IPS-15b (cell line): Measurements from ENCODE around the gene HABP2.

ENCODE experiments used
- H3K27me3 ChIP-seq: one replicate; pipeline ENCODE4 v1.6.1; 2013; ENCODE audit warnings: low read length; ENCODE audit not compliant: control insufficient read depth, insufficient read depth
- H3K36me3 ChIP-seq: one replicate; pipeline ENCODE4 v1.6.1; 2013; ENCODE audit warnings: low read length; ENCODE audit not compliant: control insufficient read depth, insufficient read depth
- H3K4me1 ChIP-seq: one replicate; pipeline ENCODE4 v1.6.1; 2013; ENCODE audit warnings: mild to moderate bottlenecking, low read length; ENCODE audit not compliant: control insufficient read depth, insufficient read depth
- H3K4me3 ChIP-seq: one replicate; pipeline ENCODE4 v1.5.1; 2013; ENCODE audit warnings: low read depth, low read length
- H3K9ac ChIP-seq: one replicate; pipeline ENCODE4 v1.6.1; 2013; ENCODE audit warnings: low read depth, mild to moderate bottlenecking, low read length
- H3K9me3 ChIP-seq: one replicate; pipeline ENCODE4 v1.6.1; 2013; ENCODE audit warnings: mild to moderate bottlenecking, low read length; ENCODE audit not compliant: control insufficient read depth, insufficient read depth

Gene HABP2

DNA sequence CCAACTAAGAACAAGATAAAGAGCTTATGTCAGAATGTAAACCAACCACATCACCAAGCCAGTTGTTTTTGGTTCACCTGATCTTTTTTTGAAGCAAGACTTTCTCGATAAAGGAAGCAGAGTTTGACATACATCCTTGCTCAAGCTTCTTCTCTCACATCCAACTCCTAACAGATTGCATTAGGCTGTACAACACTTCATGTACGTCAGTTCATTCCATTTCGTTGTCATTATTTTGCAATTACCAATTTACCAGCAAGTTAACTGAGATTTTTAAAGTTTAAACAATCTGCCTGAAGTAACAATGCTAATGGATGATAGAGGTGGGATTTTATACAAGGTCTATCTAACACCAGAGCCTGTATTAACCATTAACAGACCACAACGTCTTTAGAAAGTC, 70.0 kb downstream of the HABP2 start:
- Histone ChIP-seq H3K9me3 (no peaks in the 10 kb centered on the region), H3K4me3 (no peak overlapping the region), H3K9ac (no peak overlapping the region), H3K4me1 (peaks cover 3% of the 10 kb centered on the region), H3K27me3 (peaks cover 8% of the 10 kb centered on the region), H3K36me3 (no peaks in the 10 kb centered on the region)

- H3K4me3 ChIP-seq: no peak overlapping the region
- H3K9ac ChIP-seq: no peak overlapping the region
- no peaks in the 10 kb centered on the region for H3K9me3 ChIP-seq
- peaks cover 2% of the 10 kb centered on the region for H3K4me1 ChIP-seq
- peaks cover 2% of the 10 kb centered on the region for H3K27me3 ChIP-seq
- H3K36me3 ChIP-seq: no peaks in the 10 kb centered on the region
Measured at GRCh38 chr10:113625461-113626186, 72.8 kb downstream of the HABP2 start.

GRCh38 chr10:113626809-113627355, 74.0 kb downstream of the HABP2 start:
- H3K4me3 ChIP-seq: no peak overlapping the region
- no peaks in the 10 kb centered on the region for H3K36me3 ChIP-seq
- no peaks in the 10 kb centered on the region for H3K9me3 ChIP-seq
- H3K9ac ChIP-seq: no peak overlapping the region
- H3K4me1 ChIP-seq: no peaks in the 10 kb centered on the region
- peaks cover 2% of the 10 kb centered on the region for H3K27me3 ChIP-seq

GRCh38 chr10:113627836-113628235, 75.0 kb downstream of the HABP2 start:
- H3K4me1 ChIP-seq: no peaks in the 10 kb centered on the region
- no peak overlapping the region for H3K9ac ChIP-seq
- H3K4me3 ChIP-seq: no peak overlapping the region
- no peaks in the 10 kb centered on the region for H3K36me3 ChIP-seq
- H3K9me3 ChIP-seq: no peaks in the 10 kb centered on the region
- peaks cover 2% of the 10 kb centered on the region for H3K27me3 ChIP-seq

GRCh38 chr10:113628607-113629153, 75.8 kb downstream of the HABP2 start:
- H3K4me3 ChIP-seq: no peak overlapping the region
- no peaks in the 10 kb centered on the region for H3K36me3 ChIP-seq
- H3K27me3 ChIP-seq: peaks cover 2% of the 10 kb centered on the region
- no peaks in the 10 kb centered on the region for H3K9me3 ChIP-seq
- no peak overlapping the region for H3K9ac ChIP-seq
- H3K4me1 ChIP-seq: no peaks in the 10 kb centered on the region

- Histone ChIP-seq H3K9me3 (no peaks in the 10 kb centered on the region), H3K4me3 (no peak overlapping the region), H3K9ac (no peak overlapping the region), H3K27me3 (no peaks in the 10 kb centered on the region), H3K4me1 (no peaks in the 10 kb centered on the region), H3K36me3 (no peaks in the 10 kb centered on the region)
Measured at GRCh38 chr10:113630929-113631533, 78.2 kb downstream of the HABP2 start.

- H3K4me1 ChIP-seq: no peaks in the 10 kb centered on the region
- H3K9me3 ChIP-seq: no peaks in the 10 kb centered on the region
- H3K27me3 ChIP-seq: no peaks in the 10 kb centered on the region
- H3K4me3 ChIP-seq: no peak overlapping the region
- no peak overlapping the region for H3K9ac ChIP-seq
- H3K36me3 ChIP-seq: no peaks in the 10 kb centered on the region
Measured at GRCh38 chr10:113631684-113632367, 79.0 kb downstream of the HABP2 start.
